Iris pigment epithelial cell (primary cell): Measurements from ENCODE around the gene SZT2.

Experiments
- DNase-seq: peaks from one replicate; pipeline ENCODE4 v3.0.0-alpha.2; 2011; ENCODE audit warnings: low read depth

The SZT2 gene

GRCh38 chr1:43441894-43442637 is 52.4 kb downstream of the SZT2 start:
- DNase-seq: no peak

GRCh38 chr1:43442756-43443155 is 53.1 kb downstream of the SZT2 start:
- no peak for DNase-seq

- no peak for DNase-seq
Observed at GRCh38 chr1:43443197-43443946, 53.7 kb downstream of the SZT2 start.

GRCh38 chr1:43444151-43444828 is 54.6 kb downstream of the SZT2 start:
- DNase-seq: no peak

- DNase-seq: peak; percentile 20
Observed at GRCh38 chr1:43444836-43445235, 55.1 kb downstream of the SZT2 start.

- no peak for DNase-seq
Observed at GRCh38 chr1:43445606-43446387, 56.1 kb downstream of the SZT2 start.

GRCh38 chr1:43446388-43446740 is 56.7 kb downstream of the SZT2 start:
- no peak for DNase-seq

- no peak for DNase-seq
Observed at GRCh38 chr1:43446881-43447835, 57.5 kb downstream of the SZT2 start.

GRCh38 chr1:43447891-43448708 is 58.4 kb downstream of the SZT2 start:
- no peak for DNase-seq

GRCh38 chr1:43448955-43449707 is 59.4 kb downstream of the SZT2 start:
- no peak for DNase-seq

GRCh38 chr1:43449708-43450069 is 60.0 kb downstream of the SZT2 start:
- no peak for DNase-seq

- no peak for DNase-seq
Observed at GRCh38 chr1:43450251-43450941, 60.7 kb downstream of the SZT2 start.

GRCh38 chr1:43451157-43451591 is 61.5 kb downstream of the SZT2 start:
- no peak for DNase-seq

GRCh38 chr1:43451701-43452532 is 62.2 kb downstream of the SZT2 start:
- DNase-seq: no peak

- DNase-seq: peak; percentile 39
Observed at GRCh38 chr1:43452789-43453441, 63.2 kb downstream of the SZT2 start.

- DNase-seq: peak; percentile 88
Observed at GRCh38 chr1:43453442-43454269, 64.0 kb downstream of the SZT2 start, which contains the start of gene HYI. Gene HYI, minus strand, starts transcription at chr1:43453931. Its CDS starts 138 bp downstream, at chr1:43453793.
